GM21423 (cell line): ENCODE results near the gene COMMD10.
A peak's percentile ranks its signal among the peaks of the same experiment; 100 is the strongest.
"Not testable (repeated sequence)": the region's sequence is repeated elsewhere in the genome, so short reads cannot be mapped to it uniquely, and the experiment has no call there.

Source experiments
- ATAC-seq: cut with Tn5 transposase; IDR thresholded peaks from one replicate; pipeline ENCODE4 v1.9.1; 2021; ENCODE audit warnings: mild to moderate bottlenecking, moderate library complexity; ENCODE audit not compliant: unreplicated experiment

The COMMD10 gene

DNA sequence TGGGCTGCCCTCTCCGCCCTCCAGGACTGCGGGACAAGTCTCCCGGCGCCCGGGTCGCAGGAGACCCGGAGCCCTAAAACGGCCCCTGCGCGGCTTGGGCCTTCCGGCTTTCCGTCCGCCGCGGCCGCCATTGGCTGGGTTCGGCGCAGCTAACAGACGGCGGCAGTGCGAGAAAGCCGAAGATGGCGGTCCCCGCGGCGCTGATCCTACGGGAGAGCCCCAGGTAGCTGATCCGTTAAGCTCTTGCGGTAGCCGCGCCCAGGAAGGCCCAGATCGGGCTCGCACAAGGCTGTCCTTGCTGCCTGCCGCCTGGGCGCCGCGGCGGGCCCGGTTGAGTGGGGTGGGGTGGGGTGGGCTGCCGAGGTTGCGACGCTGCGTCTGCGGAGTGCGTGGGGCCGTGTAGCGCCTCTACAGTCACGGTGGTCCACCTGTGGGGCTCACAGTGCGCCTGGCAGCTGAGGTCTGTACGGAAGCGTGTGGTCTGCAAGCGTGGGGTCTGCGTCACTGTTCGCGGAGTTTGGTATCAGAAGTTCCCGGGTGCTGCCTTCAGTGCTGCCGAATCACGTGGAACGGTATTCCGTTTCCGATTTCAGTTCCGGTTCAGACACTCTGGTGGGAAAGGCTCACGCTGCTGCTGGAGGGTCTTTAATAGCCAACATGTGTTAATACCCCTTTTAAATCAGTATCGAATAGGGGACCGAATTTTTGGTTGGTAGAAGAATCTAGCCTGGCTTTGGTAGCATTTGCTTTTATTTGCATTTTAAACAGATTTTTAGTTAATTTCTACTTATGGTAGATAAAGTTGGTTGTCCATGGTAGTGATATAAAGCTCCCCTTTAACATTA is at the start of gene COMMD10:
Gene COMMD10 (plus strand): TSS at position 155 of the 845 bp plus-strand sequence.
- peak; percentile 89 for ATAC-seq

DNA sequence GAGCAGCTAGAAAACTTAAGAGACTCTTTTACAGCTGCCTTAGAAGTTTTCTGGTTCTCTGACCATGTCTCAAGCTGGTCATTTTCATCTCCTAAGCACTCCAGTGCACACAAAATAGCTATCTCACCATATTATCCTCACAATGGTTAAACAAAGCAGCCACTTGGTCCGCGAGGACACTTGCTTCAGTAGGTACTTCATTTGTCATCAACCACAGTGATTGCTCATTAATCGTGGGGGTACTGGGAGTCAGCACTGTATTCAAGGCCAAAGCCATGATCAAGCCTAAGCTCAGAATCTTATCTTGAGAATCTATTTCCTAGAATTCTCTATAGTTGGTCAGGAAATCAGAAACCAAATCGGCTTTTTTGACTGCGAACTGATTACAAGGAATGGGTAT is 49.7 kb upstream of the COMMD10 start:
- ATAC-seq = no peak

DNA sequence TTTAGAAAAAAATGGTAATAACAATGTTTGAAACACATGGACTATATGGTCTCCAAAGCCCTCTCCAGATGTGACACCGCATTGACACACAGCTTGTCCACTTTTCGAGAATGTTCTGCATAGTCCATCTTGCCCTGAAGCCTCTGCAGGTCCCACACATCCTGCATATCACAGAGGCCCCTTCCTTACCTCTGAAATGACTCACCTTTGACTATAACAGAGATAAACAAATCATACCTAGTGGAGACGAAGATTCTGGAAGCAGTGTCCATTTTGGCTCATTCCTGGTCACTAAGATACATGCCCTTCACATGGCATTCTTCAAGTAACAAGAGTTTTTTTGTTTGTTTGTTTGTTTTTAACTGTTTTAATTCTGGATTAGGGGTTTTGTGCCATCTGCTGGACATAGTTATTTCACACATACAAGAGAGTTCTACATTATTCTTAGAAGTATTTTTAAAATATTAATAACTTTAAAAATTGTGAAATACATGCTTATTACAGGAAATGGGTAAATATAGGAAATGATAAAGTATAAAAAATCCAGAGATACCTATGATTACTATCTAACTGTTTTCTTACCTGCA is 47.5 kb upstream of the COMMD10 start:
- no peak for ATAC-seq

DNA sequence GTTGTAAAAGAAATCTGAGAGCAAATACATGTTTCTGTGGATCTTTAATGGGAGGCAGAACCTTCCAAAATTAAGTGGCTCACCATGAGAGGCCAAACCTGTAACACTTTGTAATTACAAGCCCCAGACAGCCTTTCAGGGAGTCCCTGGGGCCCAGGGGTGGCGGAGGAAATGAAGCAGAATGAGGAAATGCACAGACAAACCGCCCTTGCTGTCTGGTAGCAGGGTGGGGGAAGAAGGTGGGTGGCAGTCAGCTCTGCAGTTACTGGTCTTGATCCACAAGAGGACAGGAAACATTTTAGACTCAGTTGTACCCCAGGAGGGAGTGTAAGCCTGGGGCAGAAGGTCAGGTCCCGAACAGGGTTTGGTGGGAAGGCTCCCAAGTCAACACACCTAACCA is 46.0 kb upstream of the COMMD10 start:
- peak; percentile 79 for ATAC-seq

DNA sequence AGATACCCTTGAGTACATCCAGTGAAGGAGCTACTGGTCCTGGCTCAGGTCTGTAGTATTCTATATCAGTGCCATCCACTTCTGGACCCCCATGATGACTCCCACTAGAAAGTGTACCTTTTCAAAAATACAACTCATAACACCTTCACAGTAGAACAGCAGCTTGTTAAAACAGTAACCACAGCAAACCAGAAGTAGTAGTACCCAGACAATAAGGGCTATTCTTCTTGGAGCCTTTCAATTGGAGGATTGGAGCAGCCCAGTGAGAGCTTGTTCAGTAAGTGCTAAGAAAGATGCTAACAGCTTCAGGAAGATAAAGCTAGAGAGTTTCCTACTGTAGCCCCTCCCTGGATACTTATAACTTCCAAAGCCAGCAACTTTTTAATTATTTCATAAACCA is 42.5 kb upstream of the COMMD10 start:
- peak; percentile 58 for ATAC-seq

DNA sequence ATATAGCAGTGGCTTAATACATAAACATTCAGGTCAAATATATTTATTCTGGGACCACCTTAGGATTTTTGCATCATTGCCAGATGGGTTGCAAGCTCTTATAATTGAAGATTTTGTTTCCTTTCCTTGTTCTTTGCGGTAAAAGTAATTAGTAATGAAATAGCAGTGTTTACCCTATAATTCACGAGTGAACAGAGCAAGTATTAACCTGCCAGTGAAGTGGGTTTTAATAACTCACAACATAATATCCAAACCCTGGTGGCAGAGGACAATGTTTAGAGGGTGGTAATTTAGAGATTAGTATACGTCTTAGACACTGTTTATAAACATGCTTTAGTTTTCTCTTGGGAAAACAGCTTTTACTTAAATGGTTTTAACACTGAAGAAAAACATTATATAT is 40.8 kb upstream of the COMMD10 start:
- ATAC-seq = no peak

DNA sequence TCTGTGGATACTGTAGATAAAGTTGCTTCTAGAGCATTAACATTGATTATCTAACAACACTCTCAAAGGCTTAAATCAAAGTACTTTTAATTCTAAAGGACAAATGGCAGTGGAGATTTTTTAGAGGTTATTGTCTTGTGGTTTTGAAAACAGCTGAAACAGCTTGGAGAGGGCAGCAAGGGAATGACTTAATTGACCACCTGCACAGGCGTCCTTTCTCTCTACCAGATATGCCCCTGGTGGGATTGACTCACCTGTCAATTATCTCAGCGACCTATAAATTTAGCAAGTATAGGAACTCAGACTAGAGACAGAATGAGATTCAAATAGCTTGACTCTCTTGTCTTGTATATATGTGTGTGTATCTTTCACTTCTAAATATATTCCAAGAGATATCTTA is 39.0 kb upstream of the COMMD10 start:
- ATAC-seq = no peak

DNA sequence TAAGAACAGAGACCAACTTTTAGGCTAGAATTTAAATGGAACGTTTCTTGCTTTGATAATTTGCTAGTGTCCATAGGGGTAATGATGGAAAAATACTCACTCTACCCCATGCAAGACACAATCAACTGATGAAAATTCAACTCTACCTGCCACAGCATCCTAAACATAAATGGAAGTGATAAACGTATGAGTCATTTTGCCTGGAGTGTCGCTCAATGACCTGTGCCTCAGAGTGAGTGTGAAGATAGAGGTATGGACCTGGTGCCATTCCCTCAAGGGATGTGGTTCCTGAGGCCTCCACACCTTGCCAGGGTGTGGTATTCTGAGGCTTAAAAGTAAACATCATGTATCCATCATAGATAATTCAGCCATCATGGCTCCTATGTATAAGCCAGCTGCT is 38.6 kb upstream of the COMMD10 start:
- ATAC-seq = no peak

DNA sequence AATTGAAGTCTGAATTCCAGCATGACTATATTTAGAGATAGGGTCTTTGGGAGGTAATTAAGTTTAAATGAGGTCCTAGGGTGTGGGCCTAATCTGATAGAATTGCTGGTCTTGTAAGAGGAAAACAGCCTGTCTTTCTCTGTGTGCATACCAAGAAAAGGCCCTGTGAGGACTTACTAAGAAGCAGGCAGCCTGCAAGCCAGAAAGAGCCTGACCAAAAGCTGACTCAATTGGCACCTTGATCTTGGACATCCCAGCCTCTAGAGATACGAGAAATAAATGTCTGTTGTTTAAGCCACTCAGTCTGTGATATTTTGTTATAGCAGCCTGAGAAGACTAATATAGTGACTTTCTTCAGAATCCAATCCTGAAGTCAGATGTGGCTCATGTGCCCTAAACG is 38.0 kb upstream of the COMMD10 start:
- no peak for ATAC-seq

DNA sequence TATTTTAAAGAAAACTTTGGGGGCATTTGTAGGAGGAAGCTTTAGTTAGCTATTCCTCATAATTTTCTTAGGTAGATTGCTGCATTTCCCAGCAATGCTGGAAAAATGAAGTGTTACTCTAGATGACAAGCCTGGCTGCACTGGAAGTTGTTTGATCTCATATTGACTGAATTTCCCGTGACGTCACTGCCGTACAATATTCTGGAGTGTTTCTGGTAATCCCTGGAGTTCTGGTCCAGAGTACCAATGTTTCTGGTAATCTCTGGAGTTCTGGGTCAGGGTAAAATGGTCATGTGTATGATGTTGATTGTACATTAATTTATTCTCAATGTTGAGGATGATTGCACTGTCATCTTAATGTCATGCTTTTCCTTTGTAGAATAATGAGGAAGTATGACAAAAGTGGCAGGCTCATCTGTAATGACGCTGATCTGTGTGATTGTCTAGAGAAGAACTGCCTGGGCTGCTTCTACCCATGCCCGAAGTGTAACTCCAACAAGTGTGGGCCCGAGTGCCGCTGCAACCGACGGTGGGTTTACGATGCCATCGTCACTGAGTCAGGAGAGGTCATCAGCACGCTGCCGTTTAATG is 26.4 kb upstream of the COMMD10 start:
- ATAC-seq = no peak

DNA sequence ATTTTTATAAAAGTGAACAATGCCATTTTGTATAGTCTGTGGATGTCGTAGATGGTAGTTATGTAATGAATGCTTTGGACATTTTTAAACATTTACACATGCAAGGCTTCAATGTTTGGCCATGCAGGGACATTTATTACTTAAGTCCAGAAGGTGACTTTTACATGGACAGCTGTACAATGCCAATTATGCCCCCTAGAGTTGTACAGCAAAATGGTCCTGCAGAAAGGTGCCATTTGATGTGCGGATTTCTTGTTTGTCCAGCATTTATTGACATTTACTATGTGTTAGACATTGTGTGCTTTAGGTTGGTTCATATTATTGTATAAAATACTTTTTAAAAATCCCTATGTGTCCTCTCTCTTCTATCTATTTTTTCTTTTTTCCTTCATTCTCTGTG is 22.5 kb upstream of the COMMD10 start:
- no peak for ATAC-seq

DNA sequence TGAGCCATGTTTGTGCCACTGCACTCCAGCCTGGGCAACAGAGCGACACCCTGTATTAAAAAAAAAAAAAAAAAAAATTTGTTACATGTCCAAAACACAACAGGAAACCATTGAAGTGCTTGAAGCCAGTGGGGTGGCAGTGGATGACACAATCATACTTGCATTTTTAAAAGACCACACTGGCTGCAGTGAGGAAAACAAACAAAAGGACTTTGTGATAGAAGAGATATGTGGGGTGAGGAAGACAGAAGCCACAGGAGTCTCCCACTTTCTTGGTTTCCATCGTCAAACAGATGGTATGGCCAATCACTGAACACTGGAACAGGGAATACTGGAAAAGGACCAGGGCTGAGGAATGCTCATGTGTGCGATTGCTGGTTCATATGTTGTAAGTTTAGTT is 20.9 kb upstream of the COMMD10 start:
- ATAC-seq = no peak

DNA sequence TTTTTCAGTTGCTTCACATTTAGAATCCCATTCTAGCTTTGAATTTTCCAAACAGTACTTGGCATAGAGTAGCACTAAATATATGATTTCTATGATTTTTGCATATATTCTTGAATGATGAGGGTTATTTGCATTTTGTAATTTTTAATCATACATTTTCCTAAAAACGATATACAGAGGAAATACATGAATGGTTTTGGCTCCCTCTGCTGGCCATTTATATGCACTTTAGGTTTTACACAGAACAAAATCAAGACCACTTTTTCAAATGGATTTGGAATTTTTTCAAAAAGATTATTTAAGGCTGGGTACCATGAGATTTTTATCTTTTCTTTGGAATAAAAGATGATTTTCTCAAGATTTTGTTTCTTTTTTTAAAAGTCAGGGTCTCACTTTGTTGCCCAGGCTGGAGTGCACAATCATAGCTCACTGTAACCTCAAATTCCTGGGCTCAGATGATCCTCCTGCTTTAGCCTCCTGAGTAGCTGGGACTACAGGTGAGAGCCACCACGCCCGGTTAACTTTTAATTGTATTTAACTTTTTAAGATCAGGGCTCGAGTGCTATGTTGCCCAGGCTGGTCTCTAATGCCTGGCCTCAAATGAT is 16.7 kb upstream of the COMMD10 start:
- ATAC-seq = peak; percentile 56

DNA sequence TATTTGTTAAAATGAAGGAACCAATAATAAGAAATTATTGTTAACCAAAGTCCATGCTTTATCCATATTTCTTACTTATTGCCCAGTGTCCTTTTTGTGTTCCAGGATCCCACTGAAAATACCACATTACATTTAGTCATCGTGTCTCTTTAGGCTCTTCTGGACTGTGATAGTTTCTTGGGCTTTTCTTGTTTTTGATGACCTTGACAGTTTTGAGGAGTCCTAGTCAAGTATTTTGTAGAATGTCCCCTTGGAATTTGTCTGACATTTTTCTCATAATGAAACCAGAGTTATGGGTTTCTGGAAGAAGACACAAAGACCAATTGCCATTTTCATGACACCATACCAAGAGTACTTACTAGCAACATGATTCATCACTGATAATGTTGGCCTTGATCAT is 13.6 kb upstream of the COMMD10 start:
- ATAC-seq = no peak

DNA sequence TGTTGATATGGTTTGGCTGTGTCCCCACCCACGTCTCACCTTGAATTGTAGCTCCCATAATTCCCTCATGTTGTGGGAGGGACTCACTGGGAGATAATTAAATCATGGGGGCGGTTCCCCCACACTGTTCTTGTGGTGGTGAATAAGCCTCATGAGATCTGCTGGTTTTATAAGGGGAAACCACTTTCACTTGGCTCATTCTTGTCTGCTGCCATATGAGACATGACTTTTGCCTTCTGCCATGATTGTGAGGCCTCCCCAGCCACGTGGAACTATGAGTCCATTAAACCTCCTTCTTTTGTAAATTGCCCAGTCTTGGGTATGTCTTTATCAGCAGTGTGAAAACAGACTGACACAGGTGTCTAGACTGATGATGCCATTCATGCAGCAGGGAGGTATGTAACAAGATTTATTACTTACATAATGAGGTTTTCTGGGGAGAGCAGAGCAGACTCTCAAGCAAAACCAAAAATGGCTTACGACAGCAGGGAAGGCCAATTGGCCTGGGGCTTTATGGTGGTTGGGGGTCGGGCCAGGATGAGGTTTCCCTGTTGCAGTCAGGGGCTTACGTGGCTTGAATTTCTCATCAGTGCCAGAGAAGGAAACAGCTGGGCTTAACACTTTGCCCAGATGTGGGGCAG is 9.5 kb upstream of the COMMD10 start:
- ATAC-seq = no peak

DNA sequence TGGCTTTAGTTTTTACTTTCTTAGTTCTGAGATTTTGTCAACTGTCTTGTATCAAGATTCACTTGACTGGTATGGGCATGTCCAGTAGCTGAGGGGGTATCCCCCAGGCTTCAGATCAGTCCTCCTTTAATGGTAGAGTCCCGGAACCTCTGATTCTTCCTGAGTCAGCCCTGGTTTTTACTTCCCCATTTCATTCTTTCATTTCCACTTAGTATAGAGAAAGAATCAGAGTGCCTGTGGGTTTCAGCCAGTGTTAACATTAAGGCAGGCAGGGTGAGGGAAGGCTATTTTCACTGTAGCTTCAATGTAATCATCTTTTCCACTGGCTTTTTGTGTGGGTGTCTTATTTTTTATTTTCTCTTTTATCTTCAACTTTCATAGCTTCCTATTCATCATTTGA is 8.3 kb upstream of the COMMD10 start:
- ATAC-seq = peak; percentile 99

DNA sequence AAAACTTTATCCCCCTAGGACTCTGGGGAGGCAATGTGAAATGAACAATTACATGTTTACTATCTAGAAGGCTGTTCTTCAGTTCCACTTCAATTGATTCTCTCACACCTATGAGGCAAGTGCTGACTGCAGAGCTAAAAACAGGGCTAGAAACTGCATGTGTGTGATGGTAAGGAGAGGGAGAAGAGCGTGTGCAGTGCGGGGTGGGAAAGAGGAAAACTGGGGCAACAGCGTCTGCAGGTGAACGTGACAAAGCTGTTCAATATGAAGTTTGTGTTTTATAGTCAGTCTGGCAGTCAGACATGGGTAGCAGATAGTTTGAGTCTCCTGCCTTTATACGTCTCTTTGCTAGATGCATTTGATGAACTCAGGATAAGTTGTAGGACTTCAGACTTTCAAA is 6.6 kb upstream of the COMMD10 start:
- no peak for ATAC-seq

DNA sequence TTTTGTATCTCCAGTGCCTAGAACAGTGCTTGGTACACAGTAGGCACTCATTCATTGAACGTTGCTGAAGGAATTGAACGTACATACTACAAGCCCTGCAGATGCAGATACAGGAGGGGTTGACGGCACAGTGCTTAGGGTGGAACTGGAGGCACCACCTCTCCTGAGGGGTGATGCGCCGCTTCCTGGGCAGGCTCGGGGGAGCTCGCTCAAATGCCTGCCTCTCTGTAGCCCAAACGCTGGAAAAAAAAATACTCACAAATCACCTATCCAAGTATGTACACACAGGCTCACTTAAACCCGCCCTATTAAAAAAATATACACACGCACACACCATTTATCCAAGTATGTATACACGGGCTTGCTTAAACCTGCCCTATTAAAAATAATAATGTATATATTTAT is 536 bp upstream of the COMMD10 start:
- ATAC-seq = peak; percentile 33

DNA sequence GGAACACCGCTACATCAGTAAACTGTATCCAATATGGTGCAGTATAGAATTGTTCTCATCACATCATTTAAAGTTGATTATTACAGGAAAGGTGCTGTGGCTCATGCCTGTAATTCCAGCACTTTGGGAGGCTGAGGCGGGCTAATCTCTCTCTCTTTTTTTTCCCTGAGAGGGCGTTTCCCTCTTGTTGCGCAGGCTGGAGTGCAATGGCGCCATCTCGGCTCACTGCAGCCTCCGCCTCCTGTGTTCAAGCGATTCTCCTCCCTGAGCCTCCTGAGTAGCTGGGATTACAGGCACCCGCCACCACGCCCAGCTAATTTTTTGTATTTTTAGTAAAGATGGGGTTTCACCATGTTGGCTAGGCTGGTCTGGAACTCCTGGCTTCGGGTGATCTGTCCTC is 1.5 kb downstream of the COMMD10 start:
- not testable (repeated sequence) for ATAC-seq

DNA sequence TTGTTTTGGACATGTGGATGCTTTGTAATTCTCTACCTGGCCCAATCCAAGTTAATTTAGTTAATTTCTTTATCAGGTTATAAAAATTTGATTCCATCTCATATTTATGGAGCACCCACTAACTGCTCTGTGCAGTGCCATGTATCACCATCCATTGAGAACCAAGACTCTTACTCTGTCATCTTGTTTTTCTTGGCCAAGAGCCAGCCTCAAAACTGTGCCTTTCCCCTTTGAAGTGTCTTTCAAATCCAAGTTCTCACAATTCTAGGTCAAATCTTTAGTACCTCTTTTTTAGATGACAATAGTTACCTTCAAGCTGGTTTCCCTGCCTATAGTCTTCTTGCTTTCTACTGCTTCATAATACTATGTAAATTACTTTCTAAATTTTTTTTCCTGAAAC is 3.2 kb downstream of the COMMD10 start:
- no peak for ATAC-seq

DNA sequence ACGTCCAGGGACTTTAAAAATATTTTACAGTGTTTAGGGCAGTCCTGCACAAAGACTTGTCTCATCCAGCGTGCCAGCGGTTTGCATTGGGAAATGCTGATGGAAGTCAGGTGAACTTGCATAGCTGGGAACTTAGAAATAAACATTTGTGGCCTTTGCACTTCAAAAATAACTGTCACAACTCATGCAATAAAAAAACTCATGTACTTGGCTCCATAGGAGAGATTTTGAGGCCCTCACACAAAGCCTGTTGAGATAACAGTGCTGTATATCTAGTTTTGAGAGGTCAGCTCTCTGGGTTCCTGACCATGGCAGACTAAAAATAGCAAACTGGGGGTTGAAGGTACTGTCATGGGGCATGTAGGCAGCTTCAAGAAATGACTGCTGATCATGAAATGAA is 5.5 kb downstream of the COMMD10 start:
- no peak for ATAC-seq
